H1 (cell line): ENCODE data around the gene MAB21L3. TPM values are rescaled to one million over a fixed set of nuclear protein-coding genes. Genes with fewer than 3 reads are reported as not detected.

Experiments
- CBX8 ChIP-seq: fragments of 300-800, 300-1000 bp; sonication (generic); IDR thresholded peaks from 2 replicates; pipeline ENCODE4 v1.7.1; 2016; ENCODE audit warnings: low read depth, low read length, borderline replicate concordance
- GTF2F1 ChIP-seq: IDR thresholded peaks from 2 replicates; pipeline ENCODE4 v1.6.1; 2012; ENCODE audit warnings: low read depth, low read length, improper control_type of control experiment, borderline replicate concordance
- KDM4A ChIP-seq: IDR thresholded peaks from one replicate; pipeline ENCODE4 v1.7.1; 2012; ENCODE audit warnings: low read depth, mild to moderate bottlenecking, moderate library complexity, low read length, inconsistent platforms; ENCODE audit not compliant: severe bottlenecking
- KDM5A ChIP-seq: fragments of 200-600 bp; IDR thresholded peaks from 2 replicates; pipeline ENCODE4 v1.7.1; 2012; ENCODE audit warnings: mild to moderate bottlenecking, low read length, inconsistent platforms, mixed read lengths
- POLR2A ChIP-seq, 2 experiments: IDR thresholded peaks; 1 replicate in 1 of 2; 2 replicates in 1 of 2; pipeline ENCODE4 v1.6.1; 2011; ENCODE audit warnings: low read depth in 2 of 2, low read length in 2 of 2, mild to moderate bottlenecking in 2 of 2; ENCODE audit errors: control extremely low read depth in 1 of 2
- SP4 ChIP-seq: IDR thresholded peaks from 2 replicates; pipeline ENCODE4 v1.6.1; 2012; ENCODE audit warnings: low read length, inconsistent platforms
- TAF7 ChIP-seq: optimal IDR thresholded peaks from 2 replicates; pipeline ENCODE3; 2011; ENCODE audit warnings: low read depth, mild to moderate bottlenecking, inconsistent platforms, low read length, moderate library complexity, borderline replicate concordance
- USF2 ChIP-seq: IDR thresholded peaks from 2 replicates; pipeline ENCODE4 v1.6.1; 2011; ENCODE audit warnings: low read length, improper control_type of control experiment
- polyA plus RNA-seq, 7 experiments: library from polyadenylated mRNA; depleted of rRNA in 3 of 7; stranded (reverse) in 5 of 7; unstranded in 2 of 7; fragments of >200 nt in 5 of 7; fragments of 200-250 nt in 2 of 7; gene quantifications; 1 replicate in 5 of 7; 2 replicates in 1 of 7; 4 replicates in 1 of 7; pipeline versions ENCODE4 v1.2.1 to v1.2.3, GENCODE V29; 2011 to 2013; ENCODE audit warnings: missing spikeins in 2 of 7, mixed read lengths in 2 of 7
- total RNA-seq: library from RNA; stranded (reverse); fragmentation: NEBNext Ultra II Directional; extraction: Animal tissue kit (Norgen Biotek cat#: 25700); gene quantifications from 2 replicates; pipeline ENCODE4 v1.2.1, GENCODE V29; 2021
- TF ChIP-seq, protein P1 (sequence below): fragments of 300-600 bp; sonication (generic); IDR thresholded peaks from 2 replicates; pipeline ENCODE4 v1.7.1; 2012; ENCODE audit warnings: low read length, moderate library complexity, mild to moderate bottlenecking, inconsistent platforms; ENCODE audit not compliant: insufficient replicate concordance
- TF ChIP-seq, protein P2 (sequence below): IDR thresholded peaks from 2 replicates; pipeline ENCODE4 v1.6.1; 2012; ENCODE audit warnings: inconsistent platforms

Gene MAB21L3
- total and polyA plus RNA-seq, 2 of the 8 experiments (the other 6 are each of a cell fraction or from before 2014, with no cell fraction given), result not detected

- TF ChIP-seq, protein P1, sequence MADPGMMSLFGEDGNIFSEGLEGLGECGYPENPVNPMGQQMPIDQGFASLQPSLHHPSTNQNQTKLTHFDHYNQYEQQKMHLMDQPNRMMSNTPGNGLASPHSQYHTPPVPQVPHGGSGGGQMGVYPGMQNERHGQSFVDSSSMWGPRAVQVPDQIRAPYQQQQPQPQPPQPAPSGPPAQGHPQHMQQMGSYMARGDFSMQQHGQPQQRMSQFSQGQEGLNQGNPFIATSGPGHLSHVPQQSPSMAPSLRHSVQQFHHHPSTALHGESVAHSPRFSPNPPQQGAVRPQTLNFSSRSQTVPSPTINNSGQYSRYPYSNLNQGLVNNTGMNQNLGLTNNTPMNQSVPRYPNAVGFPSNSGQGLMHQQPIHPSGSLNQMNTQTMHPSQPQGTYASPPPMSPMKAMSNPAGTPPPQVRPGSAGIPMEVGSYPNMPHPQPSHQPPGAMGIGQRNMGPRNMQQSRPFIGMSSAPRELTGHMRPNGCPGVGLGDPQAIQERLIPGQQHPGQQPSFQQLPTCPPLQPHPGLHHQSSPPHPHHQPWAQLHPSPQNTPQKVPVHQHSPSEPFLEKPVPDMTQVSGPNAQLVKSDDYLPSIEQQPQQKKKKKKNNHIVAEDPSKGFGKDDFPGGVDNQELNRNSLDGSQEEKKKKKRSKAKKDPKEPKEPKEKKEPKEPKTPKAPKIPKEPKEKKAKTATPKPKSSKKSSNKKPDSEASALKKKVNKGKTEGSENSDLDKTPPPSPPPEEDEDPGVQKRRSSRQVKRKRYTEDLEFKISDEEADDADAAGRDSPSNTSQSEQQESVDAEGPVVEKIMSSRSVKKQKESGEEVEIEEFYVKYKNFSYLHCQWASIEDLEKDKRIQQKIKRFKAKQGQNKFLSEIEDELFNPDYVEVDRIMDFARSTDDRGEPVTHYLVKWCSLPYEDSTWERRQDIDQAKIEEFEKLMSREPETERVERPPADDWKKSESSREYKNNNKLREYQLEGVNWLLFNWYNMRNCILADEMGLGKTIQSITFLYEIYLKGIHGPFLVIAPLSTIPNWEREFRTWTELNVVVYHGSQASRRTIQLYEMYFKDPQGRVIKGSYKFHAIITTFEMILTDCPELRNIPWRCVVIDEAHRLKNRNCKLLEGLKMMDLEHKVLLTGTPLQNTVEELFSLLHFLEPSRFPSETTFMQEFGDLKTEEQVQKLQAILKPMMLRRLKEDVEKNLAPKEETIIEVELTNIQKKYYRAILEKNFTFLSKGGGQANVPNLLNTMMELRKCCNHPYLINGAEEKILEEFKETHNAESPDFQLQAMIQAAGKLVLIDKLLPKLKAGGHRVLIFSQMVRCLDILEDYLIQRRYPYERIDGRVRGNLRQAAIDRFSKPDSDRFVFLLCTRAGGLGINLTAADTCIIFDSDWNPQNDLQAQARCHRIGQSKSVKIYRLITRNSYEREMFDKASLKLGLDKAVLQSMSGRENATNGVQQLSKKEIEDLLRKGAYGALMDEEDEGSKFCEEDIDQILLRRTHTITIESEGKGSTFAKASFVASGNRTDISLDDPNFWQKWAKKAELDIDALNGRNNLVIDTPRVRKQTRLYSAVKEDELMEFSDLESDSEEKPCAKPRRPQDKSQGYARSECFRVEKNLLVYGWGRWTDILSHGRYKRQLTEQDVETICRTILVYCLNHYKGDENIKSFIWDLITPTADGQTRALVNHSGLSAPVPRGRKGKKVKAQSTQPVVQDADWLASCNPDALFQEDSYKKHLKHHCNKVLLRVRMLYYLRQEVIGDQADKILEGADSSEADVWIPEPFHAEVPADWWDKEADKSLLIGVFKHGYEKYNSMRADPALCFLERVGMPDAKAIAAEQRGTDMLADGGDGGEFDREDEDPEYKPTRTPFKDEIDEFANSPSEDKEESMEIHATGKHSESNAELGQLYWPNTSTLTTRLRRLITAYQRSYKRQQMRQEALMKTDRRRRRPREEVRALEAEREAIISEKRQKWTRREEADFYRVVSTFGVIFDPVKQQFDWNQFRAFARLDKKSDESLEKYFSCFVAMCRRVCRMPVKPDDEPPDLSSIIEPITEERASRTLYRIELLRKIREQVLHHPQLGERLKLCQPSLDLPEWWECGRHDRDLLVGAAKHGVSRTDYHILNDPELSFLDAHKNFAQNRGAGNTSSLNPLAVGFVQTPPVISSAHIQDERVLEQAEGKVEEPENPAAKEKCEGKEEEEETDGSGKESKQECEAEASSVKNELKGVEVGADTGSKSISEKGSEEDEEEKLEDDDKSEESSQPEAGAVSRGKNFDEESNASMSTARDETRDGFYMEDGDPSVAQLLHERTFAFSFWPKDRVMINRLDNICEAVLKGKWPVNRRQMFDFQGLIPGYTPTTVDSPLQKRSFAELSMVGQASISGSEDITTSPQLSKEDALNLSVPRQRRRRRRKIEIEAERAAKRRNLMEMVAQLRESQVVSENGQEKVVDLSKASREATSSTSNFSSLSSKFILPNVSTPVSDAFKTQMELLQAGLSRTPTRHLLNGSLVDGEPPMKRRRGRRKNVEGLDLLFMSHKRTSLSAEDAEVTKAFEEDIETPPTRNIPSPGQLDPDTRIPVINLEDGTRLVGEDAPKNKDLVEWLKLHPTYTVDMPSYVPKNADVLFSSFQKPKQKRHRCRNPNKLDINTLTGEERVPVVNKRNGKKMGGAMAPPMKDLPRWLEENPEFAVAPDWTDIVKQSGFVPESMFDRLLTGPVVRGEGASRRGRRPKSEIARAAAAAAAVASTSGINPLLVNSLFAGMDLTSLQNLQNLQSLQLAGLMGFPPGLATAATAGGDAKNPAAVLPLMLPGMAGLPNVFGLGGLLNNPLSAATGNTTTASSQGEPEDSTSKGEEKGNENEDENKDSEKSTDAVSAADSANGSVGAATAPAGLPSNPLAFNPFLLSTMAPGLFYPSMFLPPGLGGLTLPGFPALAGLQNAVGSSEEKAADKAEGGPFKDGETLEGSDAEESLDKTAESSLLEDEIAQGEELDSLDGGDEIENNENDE, result no peak
- TF ChIP-seq KDM5A (no peak), CBX8 (no peak), POLR2A (IDR thresholded peaks at IDR 0.05; ENCODE audit: control extremely low read depth in 1 of 2, low read depth in 2 of 2, low read length in 2 of 2) (no peak), USF2 (no peak), SP4 (no peak), TAF7 (no peak), GTF2F1 (no peak), KDM4A (no peak)
- TF ChIP-seq, protein P2, sequence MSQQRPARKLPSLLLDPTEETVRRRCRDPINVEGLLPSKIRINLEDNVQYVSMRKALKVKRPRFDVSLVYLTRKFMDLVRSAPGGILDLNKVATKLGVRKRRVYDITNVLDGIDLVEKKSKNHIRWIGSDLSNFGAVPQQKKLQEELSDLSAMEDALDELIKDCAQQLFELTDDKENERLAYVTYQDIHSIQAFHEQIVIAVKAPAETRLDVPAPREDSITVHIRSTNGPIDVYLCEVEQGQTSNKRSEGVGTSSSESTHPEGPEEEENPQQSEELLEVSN, result no peak
These were observed 35.9 kb downstream of the MAB21L3 start (continued) for GRCh38 chr1:116147114-116147510.
